ENCODE data around the gene HGD. TPM values are rescaled to one million over a fixed set of nuclear protein-coding genes. Genes with fewer than 3 reads are reported as not detected.

HGD gene
- total RNA-seq, 2 experiments from 2014 or later, result 0.10 to 0.55 TPM

- no peak for DNase-seq
- Mint-ChIP-seq H3K27ac (no peak overlapping the region), H3K9me3 (no peaks in the 10 kb centered on the region), H3K4me1 (no peaks in the 10 kb centered on the region), H3K4me3 (no peak overlapping the region), H3K36me3 (ENCODE audit: low read depth) (no peaks in the 10 kb centered on the region), H3K27me3 (peaks cover 13% of the 10 kb centered on the region)
- ChIA-PET POLR2A (no interaction called here), CTCF (no interaction called here)
Observed at GRCh38 chr3:120587332-120587975, 94.6 kb downstream of the HGD start.

Other genes with a start within 250 kb of the HGD start
- under 1 TPM; 0.35 to 0.37 TPM for gene FSTL1, start 231.2 kb downstream of the HGD start, total RNA-seq
- 100 to 1,000 TPM; 117 to 148 TPM for gene NDUFB4, start 85.9 kb downstream of the HGD start, total RNA-seq
- gene RABL3, start 60.3 kb upstream of the HGD start, total RNA-seq, result 10 to 100 TPM; 25.4 to 30.0 TPM
- 10 to 100 TPM; 30.2 to 33.2 TPM for gene GTF2E1, start 60.5 kb upstream of the HGD start, total RNA-seq
- not detected for gene STXBP5L, start 226.0 kb upstream of the HGD start, total RNA-seq